ENCODE measurements around the gene ZNF57. TPM values are rescaled to one million over a fixed set of nuclear protein-coding genes. Genes with fewer than 3 reads are reported as not detected.
"Not testable (repeated sequence)": the region's sequence is repeated elsewhere in the genome, so short reads cannot be mapped to it uniquely, and the experiment has no call there.

ZNF57 gene
- total RNA-seq, 2 experiments from 2014 or later, result 3.1 to 3.7 TPM

DNA sequence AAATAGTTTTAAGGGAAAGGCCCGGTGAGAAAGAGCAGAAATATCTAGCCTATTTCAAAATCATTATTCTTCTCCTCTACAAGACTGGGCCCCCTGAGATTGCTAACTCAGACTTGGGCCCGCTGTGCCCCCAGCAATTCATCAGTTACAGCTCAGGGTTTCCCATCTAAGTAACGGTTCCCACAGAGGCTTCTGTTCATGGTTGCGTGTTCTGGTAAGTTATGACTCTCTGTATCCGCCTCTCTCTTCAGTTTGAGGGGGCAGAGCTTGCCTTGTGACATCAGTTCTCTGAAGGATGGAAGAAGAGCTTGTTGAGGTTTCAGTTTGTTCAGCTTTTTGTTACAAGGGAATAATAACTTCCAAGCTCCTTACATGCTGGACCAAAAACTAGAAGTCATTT, 11.6 kb downstream of the ZNF57 start:
- Mint-ChIP-seq H3K4me3 (no peak overlapping the region), H3K27ac (peak overlapping the region; percentile 48), H3K4me1 (peaks cover 22% of the 10 kb centered on the region), H3K36me3 (ENCODE audit: low read depth) (peaks cover 65% of the 10 kb centered on the region), H3K27me3 (no peaks in the 10 kb centered on the region), H3K9me3 (peaks cover 40% of the 10 kb centered on the region)
- ChIA-PET POLR2A (interaction anchor here (0.9 to 1.3 kb wide), 4 partner anchors 11 to 65 kb away, joined by 3 to 5 read pairs (median 3); partner anchors contain the start of genes TLE6 and ZNF57), CTCF (interaction anchor here (1.6 kb wide), 2 partner anchors 10 to 38 kb away, joined by 4 read pairs; no protein-coding TSS in a partner anchor)
- no peak for DNase-seq

DNA sequence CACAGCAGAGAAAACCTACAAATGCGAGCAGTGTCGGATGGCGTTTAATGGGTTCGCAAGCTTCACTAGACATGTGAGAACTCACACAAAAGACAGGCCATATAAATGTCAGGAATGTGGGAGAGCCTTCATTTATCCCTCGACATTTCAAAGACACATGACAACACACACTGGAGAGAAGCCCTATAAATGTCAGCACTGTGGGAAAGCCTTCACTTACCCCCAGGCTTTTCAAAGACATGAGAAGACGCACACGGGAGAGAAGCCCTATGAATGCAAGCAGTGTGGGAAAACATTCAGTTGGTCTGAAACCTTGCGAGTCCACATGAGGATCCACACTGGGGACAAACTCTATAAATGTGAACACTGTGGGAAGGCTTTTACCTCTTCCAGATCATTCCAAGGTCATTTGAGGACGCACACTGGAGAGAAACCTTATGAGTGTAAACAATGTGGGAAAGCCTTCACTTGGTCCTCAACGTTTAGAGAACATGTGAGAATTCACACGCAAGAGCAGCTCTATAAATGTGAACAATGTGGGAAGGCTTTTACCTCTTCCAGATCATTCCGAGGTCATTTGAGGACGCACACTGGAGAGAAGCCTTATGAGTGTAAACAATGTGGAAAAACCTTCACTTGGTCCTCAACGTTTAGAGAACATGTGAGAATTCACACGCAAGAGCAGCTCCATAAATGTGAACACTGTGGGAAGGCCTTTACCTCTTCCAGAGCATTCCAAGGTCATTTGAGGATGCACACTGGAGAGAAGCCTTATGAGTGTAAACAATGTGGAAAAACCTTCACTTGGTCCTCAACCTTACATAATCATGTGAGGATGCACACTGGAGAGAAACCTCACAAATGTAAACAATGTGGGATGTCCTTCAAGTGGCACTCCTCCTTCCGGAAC, 16.8 kb downstream of the ZNF57 start:
- H3K9me3 Mint-ChIP-seq, result peaks cover 40% of the 10 kb centered on the region
- peaks cover 2% of the 10 kb centered on the region for H3K4me1 Mint-ChIP-seq
- H3K27me3 Mint-ChIP-seq, result no peaks in the 10 kb centered on the region
- DNase-seq, result no peak
- no peak overlapping the region for H3K27ac Mint-ChIP-seq
- no peak overlapping the region for H3K4me3 Mint-ChIP-seq
- H3K36me3 Mint-ChIP-seq (ENCODE audit: low read depth), result peaks cover 66% of the 10 kb centered on the region
- CTCF ChIA-PET, result interaction anchor here (0.6 kb wide), 2 partner anchors 15 to 802 kb away, joined by 3 to 5 read pairs; no protein-coding TSS in a partner anchor
- POLR2A ChIA-PET, result no interaction called here

DNA sequence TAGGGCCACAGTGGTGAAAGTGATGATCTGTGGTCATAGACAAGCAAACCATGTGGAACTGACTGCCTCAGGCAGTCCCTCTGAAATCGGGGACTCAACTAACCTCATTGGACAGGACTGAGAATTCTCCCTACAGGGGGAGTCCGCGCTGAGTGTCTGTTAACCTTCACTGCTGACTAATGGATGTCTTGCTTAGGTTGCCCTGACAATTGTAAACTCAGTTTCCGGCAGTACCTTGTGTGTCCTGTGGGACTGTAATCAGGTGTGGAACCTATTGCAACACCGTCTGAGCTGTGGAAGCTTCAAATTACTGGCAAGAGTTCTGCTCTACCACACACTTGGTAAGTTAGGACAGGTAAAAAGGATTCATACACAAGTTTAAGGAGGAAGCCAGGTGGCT, 22.3 kb downstream of the ZNF57 start:
- ChIA-PET POLR2A (interaction anchor here (1.2 kb wide), 1 partner anchor 10 kb away, joined by 3 read pairs; no protein-coding TSS in a partner anchor), CTCF (interaction anchor here (0.6 kb wide), 1 partner anchor 261 kb away, joined by 3 read pairs; no protein-coding TSS in a partner anchor)
- Mint-ChIP-seq H3K27me3 (no peaks in the 10 kb centered on the region), H3K4me1 (no peaks in the 10 kb centered on the region), H3K36me3 (ENCODE audit: low read depth) (peaks cover 20% of the 10 kb centered on the region), H3K9me3 (peaks cover 24% of the 10 kb centered on the region), H3K27ac (no peak overlapping the region), H3K4me3 (no peak overlapping the region)
- no peak for DNase-seq

DNA sequence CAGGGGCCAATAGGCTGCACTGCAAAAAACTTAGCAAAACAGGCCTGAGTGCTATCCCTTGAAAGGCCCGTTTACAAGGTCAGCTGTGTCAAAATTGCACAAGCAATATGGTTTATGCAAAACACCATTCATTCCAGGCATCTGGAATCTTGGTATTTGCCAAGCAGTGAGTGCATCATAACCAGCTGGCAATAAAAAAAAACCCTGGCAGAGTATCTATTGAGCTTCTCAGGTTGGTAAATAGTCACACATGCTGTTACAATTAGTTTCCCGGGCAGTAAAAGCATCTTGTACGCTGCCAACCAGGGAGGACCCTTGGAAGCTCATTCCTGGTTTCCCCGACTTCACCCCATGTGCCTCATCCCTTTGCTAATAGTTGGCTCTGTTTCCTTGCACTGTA, 22.8 kb downstream of the ZNF57 start:
- Mint-ChIP-seq H3K36me3 (ENCODE audit: low read depth) (peaks cover 15% of the 10 kb centered on the region), H3K4me1 (no peaks in the 10 kb centered on the region), H3K27me3 (no peaks in the 10 kb centered on the region), H3K4me3 (no peak overlapping the region), H3K9me3 (peaks cover 20% of the 10 kb centered on the region), H3K27ac (no peak overlapping the region)
- POLR2A ChIA-PET, result interaction anchor here (1.2 kb wide), 1 partner anchor 11 kb away, joined by 3 read pairs; no protein-coding TSS in a partner anchor
- CTCF ChIA-PET, result interaction anchor here (0.6 to 2.1 kb wide), 2 partner anchors 27 to 262 kb away, joined by 3 to 5 read pairs; no protein-coding TSS in a partner anchor
- no peak for DNase-seq

DNA sequence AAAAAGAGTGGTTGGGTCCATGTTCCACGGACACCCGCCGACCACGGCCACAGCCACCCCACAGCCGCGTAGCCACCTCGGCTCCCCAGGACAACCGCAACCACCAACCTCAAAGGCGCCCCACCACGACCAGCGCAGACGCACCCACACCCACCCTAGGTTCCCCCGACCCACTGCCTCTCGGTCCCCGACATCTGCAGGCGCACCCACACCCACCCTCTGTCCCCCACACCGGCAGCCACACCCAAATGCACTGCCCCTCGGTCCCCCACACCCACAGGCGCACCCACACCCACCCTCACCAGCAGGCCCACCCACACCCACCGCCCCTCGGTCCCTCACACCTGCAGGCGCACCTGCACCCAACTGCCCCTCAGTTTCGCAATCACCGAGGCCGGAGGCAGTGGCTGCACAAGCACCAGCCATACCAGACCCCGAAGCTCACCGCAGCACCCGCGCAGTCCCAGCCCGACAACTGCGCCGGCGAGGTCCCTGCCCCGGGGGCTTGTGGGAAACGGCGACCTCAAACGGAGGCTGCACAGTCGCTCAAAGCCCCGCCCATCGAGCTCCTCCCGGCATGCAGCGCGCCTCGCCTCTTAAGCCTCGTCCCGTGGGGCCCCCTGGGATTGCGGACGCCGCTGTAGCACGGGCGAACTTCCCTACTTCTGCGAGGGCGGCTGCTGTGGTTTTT, 25.8 kb downstream of the ZNF57 start:
- no peak for DNase-seq
- H3K9me3 Mint-ChIP-seq, result peaks cover 21% of the 10 kb centered on the region
- H3K36me3 Mint-ChIP-seq (ENCODE audit: low read depth), result peaks cover 14% of the 10 kb centered on the region
- ChIA-PET POLR2A (no interaction called here), CTCF (no interaction called here)
- H3K4me3 Mint-ChIP-seq, result no peak overlapping the region
- H3K27ac Mint-ChIP-seq, result no peak overlapping the region
- no peaks in the 10 kb centered on the region for H3K27me3 Mint-ChIP-seq
- no peaks in the 10 kb centered on the region for H3K4me1 Mint-ChIP-seq

DNA sequence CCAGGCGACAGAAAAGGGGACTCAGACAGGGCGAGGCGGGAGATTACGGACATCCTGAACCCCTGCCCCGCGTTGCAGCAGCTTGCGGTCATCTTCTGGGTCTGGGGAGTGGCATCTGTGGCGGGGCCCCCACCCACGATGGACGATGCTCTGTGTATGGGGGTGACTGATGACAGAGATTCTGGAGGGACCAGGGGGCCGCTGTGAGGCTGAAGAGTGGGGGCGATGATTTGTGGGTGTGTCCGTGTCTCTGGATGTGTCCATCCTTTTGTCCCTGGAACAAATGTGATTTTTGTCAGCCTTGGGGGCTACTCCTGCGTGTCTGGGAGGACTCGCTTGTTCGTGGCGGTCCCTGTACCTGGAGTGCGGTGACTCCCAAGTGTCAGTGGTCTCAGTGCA, 26.3 kb downstream of the ZNF57 start:
- ChIA-PET POLR2A (no interaction called here), CTCF (no interaction called here)
- Mint-ChIP-seq H3K36me3 (ENCODE audit: low read depth) (peaks cover 16% of the 10 kb centered on the region), H3K9me3 (peaks cover 22% of the 10 kb centered on the region), H3K4me1 (no peaks in the 10 kb centered on the region), H3K27ac (no peak overlapping the region), H3K4me3 (no peak overlapping the region), H3K27me3 (no peaks in the 10 kb centered on the region)
- no peak for DNase-seq

DNA sequence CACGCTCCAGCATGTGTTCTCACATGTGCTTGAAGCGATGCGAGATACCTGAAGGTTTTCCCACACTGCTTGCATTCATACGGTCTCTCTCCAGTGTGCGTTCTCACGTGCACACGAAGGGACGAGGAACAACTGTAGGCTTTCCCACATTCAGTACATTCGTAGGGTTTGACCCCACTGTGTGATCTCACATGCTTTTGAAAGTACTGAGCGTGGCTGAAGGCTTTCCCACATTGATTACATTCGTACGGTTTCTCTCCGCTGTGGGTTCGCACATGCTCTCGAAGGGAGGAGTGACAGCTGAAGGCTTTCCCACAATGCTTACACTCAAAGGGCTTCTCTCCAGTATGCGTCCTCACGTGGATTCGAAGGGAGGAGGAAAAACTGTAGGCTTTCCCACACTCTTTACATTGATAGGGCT, 32.8 kb downstream of the ZNF57 start:
- H3K4me1 Mint-ChIP-seq, result no peaks in the 10 kb centered on the region
- H3K27ac Mint-ChIP-seq, result no peak overlapping the region
- H3K9me3 Mint-ChIP-seq, result peaks cover 36% of the 10 kb centered on the region
- no peaks in the 10 kb centered on the region for H3K27me3 Mint-ChIP-seq
- no peak overlapping the region for H3K4me3 Mint-ChIP-seq
- peaks cover 67% of the 10 kb centered on the region for H3K36me3 Mint-ChIP-seq (ENCODE audit: low read depth)
- ChIA-PET POLR2A (no interaction called here), CTCF (no interaction called here)
- no peak for DNase-seq

DNA sequence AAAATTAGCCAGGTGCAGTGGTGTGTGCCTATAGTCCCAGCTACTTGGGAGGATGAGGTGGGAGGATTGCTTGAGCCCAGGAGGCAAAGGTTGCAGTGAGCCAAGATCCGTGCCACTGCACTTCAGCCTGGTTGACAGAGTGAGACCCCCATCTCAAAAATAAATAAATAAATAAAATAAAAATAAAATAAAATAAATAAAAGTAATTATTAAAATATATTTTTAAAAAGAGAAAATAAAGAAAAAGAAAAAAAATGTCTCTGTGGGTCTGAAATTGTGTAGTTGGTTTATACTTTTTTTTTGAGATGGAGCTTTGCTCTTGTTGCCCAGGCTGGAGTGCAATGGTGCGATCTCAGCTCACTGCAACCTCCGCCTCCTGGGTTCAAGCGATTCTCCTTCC, 35.1 kb downstream of the ZNF57 start:
- H3K27ac Mint-ChIP-seq, H3K27me3 Mint-ChIP-seq, H3K4me3 Mint-ChIP-seq, DNase-seq, CTCF ChIA-PET, H3K4me1 Mint-ChIP-seq, POLR2A ChIA-PET: not testable (repeated sequence)
- H3K9me3 Mint-ChIP-seq, result peaks cover 36% of the 10 kb centered on the region
- peaks cover 73% of the 10 kb centered on the region for H3K36me3 Mint-ChIP-seq (ENCODE audit: low read depth)

DNA sequence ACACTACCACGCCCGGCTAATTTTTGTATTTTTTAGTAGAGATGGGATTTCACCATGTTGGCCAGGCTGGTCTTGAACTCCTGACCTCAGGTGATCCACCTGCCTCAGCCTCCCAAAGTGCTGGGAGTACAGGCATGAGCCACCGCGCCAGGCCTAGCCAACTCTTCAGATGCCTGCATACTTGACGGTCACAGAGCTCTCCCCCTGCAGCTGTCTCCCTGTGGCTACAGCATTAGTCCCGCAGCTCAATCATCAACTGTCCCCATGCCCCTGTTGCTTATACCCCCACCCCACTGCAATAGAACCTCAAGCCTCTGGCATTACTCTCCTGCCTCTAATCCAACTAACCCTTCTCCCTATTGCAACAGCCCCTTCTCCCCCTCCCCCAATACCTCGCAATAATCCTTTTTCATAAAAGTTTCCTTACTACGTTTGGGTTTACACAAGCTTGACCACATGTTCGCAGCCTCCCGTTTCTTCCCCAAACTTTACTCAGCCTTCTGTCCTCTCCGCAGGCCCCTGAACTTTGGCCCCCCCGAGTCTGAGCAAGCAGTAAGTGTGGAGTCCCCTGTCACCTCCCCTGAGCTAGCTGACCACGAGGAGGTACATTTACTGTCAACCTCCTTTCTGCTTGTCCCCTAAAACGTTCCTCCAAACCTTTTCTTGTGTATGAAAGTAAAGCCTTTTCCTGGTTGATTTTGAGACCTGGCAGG, 42.4 kb downstream of the ZNF57 start:
- POLR2A ChIA-PET, result no interaction called here

DNA sequence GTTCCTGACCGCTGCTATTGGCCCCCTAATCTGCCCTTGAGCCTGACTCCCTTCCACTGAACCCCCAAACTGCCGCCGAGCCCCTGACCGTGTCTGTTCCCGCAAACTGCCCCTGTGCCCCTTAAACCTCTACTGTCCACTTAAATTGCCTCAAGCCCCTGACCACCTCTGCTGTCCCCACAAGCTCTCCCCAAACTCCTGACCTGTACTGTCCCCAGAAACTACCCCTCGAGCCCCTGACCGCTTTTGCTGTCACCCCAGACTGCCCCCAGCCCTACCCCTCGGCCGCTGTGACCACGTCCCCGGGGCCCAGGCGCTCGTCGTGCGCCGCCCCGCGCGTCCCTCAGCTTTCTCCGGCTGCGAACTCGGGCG, 43.7 kb downstream of the ZNF57 start:
- peaks cover 19% of the 10 kb centered on the region for H3K36me3 Mint-ChIP-seq (ENCODE audit: low read depth)

More for the DNA sequence above, 42.4 kb downstream of the ZNF57 start:
- Mint-ChIP-seq H3K27me3 (no peaks in the 10 kb centered on the region), H3K27ac (no peak overlapping the region), H3K9me3 (peaks cover 3% of the 10 kb centered on the region), H3K4me3 (peak overlapping the region; percentile 32), H3K4me1 (peaks cover 29% of the 10 kb centered on the region), H3K36me3 (ENCODE audit: low read depth) (peaks cover 23% of the 10 kb centered on the region)
- DNase-seq, result no peak
- CTCF ChIA-PET, result interaction anchor here (1.2 kb wide), 1 partner anchor 8 kb away, joined by 5 read pairs; no protein-coding TSS in a partner anchor

DNA sequence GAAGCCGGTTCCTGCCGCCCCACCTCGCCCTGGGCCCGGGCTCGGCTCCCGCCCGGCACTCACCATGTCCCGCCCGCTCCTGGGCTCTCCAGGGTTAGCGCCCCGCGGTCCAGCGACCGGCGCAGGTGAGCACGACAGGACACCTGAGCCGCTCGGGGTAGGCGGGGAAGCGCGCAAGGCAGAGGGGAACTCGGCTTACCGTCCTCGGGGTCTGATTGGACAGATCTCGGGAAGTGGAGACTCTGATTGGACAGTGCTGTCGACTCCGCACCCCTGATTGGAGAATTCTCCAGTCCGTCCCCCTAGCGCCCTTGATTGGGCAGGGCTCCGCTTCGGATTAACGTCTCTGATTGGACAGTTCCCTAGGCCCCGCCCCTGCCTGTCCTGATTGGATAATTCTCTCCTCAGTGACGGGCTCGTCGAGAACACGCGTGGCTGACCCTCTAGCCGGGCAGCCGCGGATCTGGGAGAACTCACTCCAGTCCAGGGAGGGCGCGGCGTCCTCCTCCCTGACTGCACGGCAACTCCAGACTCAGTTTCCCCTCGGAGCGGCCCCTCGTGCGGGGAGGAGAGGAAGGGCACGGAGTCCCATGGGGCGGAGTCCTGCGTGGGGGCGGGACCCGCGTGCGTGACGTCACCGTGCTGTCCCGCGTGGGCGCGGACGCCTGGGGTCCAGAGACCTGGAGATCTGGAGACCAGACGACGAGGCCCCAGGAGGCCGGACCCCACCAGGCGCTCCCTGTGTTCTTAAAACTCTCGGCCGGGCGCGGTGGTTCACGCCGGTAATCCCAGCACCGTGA, 44.2 kb downstream of the ZNF57 start, which contains the start of gene ZNF77:
Gene ZNF77 (minus strand): TSS at position 197 of the 800 bp plus-strand sequence. CDS start 131 bp downstream, at position 66.
- peak within 1 kb of the TSS; percentile 86 for H3K27ac Mint-ChIP-seq
- CTCF ChIA-PET, result no interaction called here
- peak; percentile 99 for DNase-seq
- H3K4me1 Mint-ChIP-seq, result peaks cover 43% of the 10 kb centered on the region
- no peaks in the 10 kb centered on the region for H3K27me3 Mint-ChIP-seq
- H3K9me3 Mint-ChIP-seq, result no peaks in the 10 kb centered on the region
- H3K4me3 Mint-ChIP-seq, result peak within 1 kb of the TSS; percentile 90
- H3K36me3 Mint-ChIP-seq (ENCODE audit: low read depth), result peaks cover 15% of the 10 kb centered on the region
- POLR2A ChIA-PET, result no interaction called here

More for the DNA sequence above, 43.7 kb downstream of the ZNF57 start:
- no peaks in the 10 kb centered on the region for H3K27me3 Mint-ChIP-seq
- H3K4me1 Mint-ChIP-seq, result peaks cover 37% of the 10 kb centered on the region
- H3K4me3 Mint-ChIP-seq, result peak overlapping the region; percentile 90
- DNase-seq, result no peak
- POLR2A ChIA-PET, result interaction anchor here (0.5 kb wide), 1 partner anchor 238 kb away, joined by 3 read pairs; no protein-coding TSS in a partner anchor
- CTCF ChIA-PET, result no interaction called here
- peaks cover under 1% of the 10 kb centered on the region for H3K9me3 Mint-ChIP-seq
- no peak overlapping the region for H3K27ac Mint-ChIP-seq

DNA sequence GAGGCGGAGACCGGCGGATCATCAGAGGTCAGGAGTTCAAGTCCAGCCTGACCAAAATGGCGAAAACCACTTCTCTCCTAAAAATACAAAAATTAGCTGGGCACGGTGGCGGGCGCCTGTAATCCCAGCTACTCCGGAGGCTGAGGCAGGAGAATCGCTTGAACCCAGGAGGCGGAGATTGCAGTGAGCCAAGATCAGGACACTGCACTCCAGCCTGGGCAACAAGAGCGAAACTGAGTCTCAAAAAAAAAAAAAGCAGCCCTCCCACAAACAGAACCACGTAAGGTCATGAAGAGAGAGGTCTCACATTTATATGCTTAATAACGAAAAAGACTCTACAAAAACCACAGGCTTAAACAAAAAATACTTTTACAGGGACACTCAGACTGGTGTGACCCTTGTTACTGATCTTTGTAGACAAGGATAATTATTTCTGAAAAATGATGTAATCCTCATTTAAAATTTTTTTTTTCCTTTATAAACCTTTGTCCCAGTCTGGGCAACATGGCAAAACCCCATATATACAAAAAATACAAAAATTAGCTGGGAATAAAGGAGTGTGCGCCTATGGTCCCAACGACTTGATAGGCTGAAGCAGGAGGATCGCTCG, 45.0 kb downstream of the ZNF57 start:
- peak overlapping the region; percentile 90 for H3K4me3 Mint-ChIP-seq
- POLR2A ChIA-PET, result no interaction called here

More for the DNA sequence above, 45.0 kb downstream of the ZNF57 start:
- Mint-ChIP-seq H3K36me3 (ENCODE audit: low read depth) (peaks cover 17% of the 10 kb centered on the region), H3K27me3 (no peaks in the 10 kb centered on the region), H3K9me3 (no peaks in the 10 kb centered on the region), H3K27ac (peak overlapping the region; percentile 61), H3K4me1 (peaks cover 50% of the 10 kb centered on the region)
- DNase-seq, result no peak
- CTCF ChIA-PET, result interaction anchor here (0.6 kb wide), 1 partner anchor 393 kb away, joined by 5 read pairs; no protein-coding TSS in a partner anchor
